Activated CD4-positive, alpha-beta T cell treated with anti-CD3 and anti-CD28 coated beads, Interleukin-2, amount 10 ng/mL, durations not matched to agents 7 days and 5 days (primary cell): ENCODE measurements around the gene VPS37B. TPM values are rescaled to one million over a fixed set of nuclear protein-coding genes. Genes with fewer than 3 reads are reported as not detected.
A peak's percentile ranks its signal among the peaks of the same experiment; 100 is the strongest.
"Not testable (repeated sequence)": the region's sequence is repeated elsewhere in the genome, so short reads cannot be mapped to it uniquely, and the experiment has no call there.

Source experiments
- CTCF ChIA-PET: fragments of 350-600 bp; sonication (Branson Sonifier 250); formaldehyde crosslinking; loops from one replicate; lab custom pipeline; 2021; ENCODE audit warnings: antibody characterized with exemption; lab: Charles Lee
- POLR2A ChIA-PET: fragments of 350-600 bp; sonication (Branson Sonifier 250); formaldehyde crosslinking; loops from one replicate; lab custom pipeline; 2021; ENCODE audit warnings: antibody characterized with exemption; lab: Charles Lee
- DNase-seq: peaks from one replicate; pipeline ENCODE4 v3.0.0-alpha.2; 2020
- H3K27ac Mint-ChIP-seq: one replicate; pipeline ENCODE4 v1.8.0; 2021; ENCODE audit warnings: mild to moderate bottlenecking, moderate library complexity, mixed read lengths
- H3K27me3 Mint-ChIP-seq: one replicate; pipeline ENCODE4 v1.8.0; 2021; ENCODE audit warnings: mixed read lengths
- H3K36me3 Mint-ChIP-seq: one replicate; pipeline ENCODE4 v1.8.0; 2021; ENCODE audit warnings: low read depth, mixed read lengths
- H3K4me1 Mint-ChIP-seq: one replicate; pipeline ENCODE4 v1.8.0; 2021; ENCODE audit warnings: mixed read lengths
- H3K4me3 Mint-ChIP-seq: one replicate; pipeline ENCODE4 v1.8.0; 2021; ENCODE audit warnings: mild to moderate bottlenecking, moderate library complexity, mixed read lengths
- H3K9me3 Mint-ChIP-seq: one replicate; pipeline ENCODE4 v1.8.0; 2021; ENCODE audit warnings: mixed read lengths
- total RNA-seq, 2 experiments: library from RNA; stranded (reverse); gene quantifications; one replicate each; pipeline ENCODE4 v1.2.3, GENCODE V29; 2021

The VPS37B gene
- total RNA-seq, 2 experiments from 2014 or later, result 23.0 to 23.7 TPM

DNA sequence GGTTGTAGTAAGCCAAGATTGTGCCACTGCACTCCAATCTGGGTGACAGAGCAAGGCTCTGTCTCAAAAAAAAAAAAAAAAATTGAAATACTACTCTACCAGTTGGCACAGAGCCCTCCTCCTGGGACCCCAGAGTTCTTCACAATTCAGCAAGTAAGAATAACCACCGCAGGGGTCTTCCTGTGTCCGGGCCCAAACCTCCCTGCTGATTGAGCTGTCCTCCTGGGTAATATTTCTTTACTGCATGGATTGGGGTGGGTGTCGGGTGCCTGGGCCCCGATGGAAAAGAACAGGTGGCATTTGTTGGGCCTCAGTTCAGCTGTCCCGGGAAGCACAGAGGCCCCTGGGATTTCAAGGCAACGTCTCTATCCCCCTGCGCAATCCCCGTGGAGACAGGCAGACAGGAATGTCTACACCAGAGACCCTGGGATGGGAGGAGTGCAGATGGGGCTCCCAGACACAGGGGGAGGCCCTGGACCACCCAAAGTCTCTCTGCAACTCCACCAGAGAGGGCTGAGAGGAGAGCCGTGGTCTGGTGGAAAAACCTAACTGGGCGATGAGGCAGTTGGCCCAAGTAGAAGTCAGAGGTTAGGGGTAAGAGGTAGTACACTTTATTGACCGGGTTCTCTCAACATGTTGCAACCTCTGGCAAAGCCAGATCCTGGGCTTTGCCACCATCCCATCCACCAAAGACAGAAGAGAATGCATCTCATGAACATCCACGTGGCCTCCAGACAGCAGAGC is 32.7 kb upstream of the VPS37B start:
- Mint-ChIP-seq H3K27ac (peak overlapping the region; percentile 62), H3K36me3 (no peaks in the 10 kb centered on the region), H3K4me3 (no peak overlapping the region), H3K4me1 (peaks cover 9% of the 10 kb centered on the region), H3K9me3 (no peaks in the 10 kb centered on the region), H3K27me3 (no peaks in the 10 kb centered on the region)
- ChIA-PET CTCF (no interaction called here), POLR2A (no interaction called here)
- no peak for DNase-seq

DNA sequence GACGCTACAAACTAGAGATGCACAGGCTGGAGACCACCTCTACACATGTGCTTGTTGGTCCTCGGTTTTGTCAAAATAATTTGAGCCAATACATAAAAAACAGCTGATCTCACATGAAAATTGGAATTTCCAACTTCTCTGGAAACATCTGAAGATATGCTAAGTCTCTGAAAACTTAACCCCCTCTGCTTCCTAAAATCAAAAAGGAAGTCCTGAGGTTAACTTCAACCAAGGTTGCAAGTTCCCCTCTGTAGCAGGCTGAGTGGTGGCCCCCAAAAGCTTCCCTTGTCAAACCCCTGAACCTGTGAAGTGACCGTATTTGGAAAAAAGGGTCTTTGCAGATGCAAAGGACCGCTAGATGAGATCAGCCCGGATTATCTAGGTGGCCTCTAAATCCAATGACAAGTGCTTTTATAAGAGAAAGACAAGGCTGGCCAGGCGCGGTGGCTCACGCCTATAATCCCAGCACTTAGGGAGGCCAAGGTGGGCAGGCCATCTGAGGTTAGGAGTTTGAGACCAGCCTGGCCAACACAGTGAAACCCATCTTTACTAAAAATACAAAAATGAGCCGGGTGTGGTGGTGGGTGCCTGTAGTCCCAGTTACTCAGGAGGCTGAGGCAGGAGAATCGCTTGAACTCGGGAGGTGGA is 32.0 kb upstream of the VPS37B start:
- Mint-ChIP-seq H3K9me3 (no peaks in the 10 kb centered on the region), H3K36me3 (no peaks in the 10 kb centered on the region), H3K27ac (no peak overlapping the region), H3K4me3 (no peak overlapping the region), H3K27me3 (no peaks in the 10 kb centered on the region), H3K4me1 (peaks cover 9% of the 10 kb centered on the region)
- DNase-seq, result no peak
- ChIA-PET CTCF (no interaction called here), POLR2A (no interaction called here)

DNA sequence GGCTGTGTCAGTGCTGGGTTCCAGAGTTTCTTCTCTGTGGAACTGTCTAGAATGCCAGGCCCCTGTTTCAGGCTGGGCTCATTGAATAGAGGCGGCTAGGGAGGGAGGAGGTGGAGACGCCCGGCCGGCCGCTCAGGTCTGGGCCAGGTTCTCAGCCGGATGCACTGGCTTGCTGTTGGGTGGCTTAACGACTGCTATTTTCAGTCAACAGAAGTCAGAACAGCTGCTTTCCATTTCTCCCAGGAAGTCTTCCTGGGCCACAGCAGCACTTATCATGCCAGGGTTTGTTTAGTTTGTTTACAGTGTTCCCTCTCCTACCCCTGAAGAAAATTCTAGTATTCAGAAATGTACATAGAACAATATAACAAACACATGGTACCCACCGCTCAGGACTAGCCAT is 26.0 kb upstream of the VPS37B start:
- CTCF ChIA-PET, result interaction anchor here (0.7 to 1.4 kb wide), 4 partner anchors 10 to 138 kb away, joined by 3 read pairs; partner anchors contain the start of gene VPS37B
- DNase-seq, result no peak
- H3K4me1 Mint-ChIP-seq, result peaks cover 8% of the 10 kb centered on the region
- H3K36me3 Mint-ChIP-seq, result no peaks in the 10 kb centered on the region
- POLR2A ChIA-PET, result no interaction called here
- no peak overlapping the region for H3K4me3 Mint-ChIP-seq
- no peaks in the 10 kb centered on the region for H3K9me3 Mint-ChIP-seq
- no peak overlapping the region for H3K27ac Mint-ChIP-seq
- H3K27me3 Mint-ChIP-seq, result no peaks in the 10 kb centered on the region

DNA sequence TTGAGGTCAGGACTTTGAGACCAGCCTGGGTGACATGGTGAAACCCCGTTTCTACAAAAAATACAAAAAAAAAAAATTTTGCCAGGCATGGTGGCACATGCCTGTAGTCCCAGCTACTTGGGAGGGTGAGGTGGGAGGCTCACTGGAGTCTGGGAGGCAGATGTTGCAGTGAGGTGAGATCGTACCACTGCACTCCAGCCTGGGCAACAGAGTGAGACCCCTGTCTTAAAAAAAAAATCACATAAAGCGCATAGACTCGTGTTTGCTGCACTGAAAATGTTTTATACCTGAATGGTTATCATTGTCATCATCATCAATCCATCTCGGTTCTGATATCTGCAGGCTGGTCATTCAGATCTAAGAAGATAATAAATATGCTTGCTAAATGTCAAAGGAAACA is 24.8 kb upstream of the VPS37B start:
- H3K4me3 Mint-ChIP-seq, result no peak overlapping the region
- no peak for DNase-seq
- ChIA-PET CTCF (interaction anchor here (0.7 kb wide), 1 partner anchor 94 kb away, joined by 4 read pairs; no protein-coding TSS in a partner anchor), POLR2A (no interaction called here)
- no peak overlapping the region for H3K27ac Mint-ChIP-seq
- no peaks in the 10 kb centered on the region for H3K36me3 Mint-ChIP-seq
- peaks cover 8% of the 10 kb centered on the region for H3K4me1 Mint-ChIP-seq
- H3K9me3 Mint-ChIP-seq, result no peaks in the 10 kb centered on the region
- H3K27me3 Mint-ChIP-seq, result no peaks in the 10 kb centered on the region

DNA sequence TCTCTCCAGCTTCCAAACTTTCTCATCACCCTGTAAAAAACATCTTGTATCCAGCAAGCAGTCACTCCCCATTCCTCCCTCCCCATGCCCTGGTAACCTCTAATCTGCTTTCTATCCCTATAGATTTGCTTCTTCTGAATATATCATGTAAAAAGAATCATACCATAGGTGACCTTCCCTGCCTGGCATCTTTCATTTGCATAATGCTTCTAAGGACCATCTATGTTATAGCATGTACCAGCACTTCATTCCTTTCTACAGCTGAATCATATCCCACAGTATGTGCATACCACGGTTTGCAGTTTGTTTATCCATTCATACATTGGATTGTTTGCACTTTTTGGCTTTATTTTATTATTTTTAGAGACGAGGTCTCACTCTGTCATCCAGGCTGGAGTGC is 22.9 kb upstream of the VPS37B start:
- ChIA-PET POLR2A (no interaction called here), CTCF (no interaction called here)

DNA sequence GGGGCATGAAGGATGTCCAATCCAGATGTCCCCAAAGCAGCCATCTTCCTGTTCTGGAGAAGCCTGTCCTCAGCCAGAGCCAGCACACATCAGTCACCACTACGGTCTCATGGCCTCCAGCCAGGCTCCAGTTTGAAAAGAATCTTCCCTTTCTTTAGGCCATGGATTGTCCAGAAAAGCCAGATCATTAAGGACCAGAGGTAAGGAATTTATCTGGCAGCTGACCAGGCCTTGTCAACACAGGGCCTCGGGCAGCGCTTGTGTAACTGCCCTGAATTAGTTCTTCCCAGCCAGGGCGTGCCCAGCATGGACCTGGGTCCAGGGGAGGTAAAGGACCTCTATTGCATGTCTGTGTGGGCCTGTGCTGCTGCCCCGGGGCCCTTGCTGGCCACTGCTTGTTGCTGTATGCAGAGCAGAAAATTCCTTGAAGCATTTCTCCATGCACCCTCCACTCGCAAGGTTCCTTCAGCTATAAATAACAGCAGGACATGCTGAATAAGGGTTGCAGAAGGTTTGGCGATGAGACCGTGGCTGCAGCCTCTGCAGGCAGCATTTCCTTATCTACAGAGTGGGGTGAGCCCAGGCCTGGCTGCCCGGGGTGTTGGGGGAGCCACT is 21.7 kb upstream of the VPS37B start:
- DNase-seq, result no peak
- H3K9me3 Mint-ChIP-seq, result no peaks in the 10 kb centered on the region
- no peak overlapping the region for H3K27ac Mint-ChIP-seq
- peaks cover 9% of the 10 kb centered on the region for H3K4me1 Mint-ChIP-seq
- ChIA-PET CTCF (interaction anchor here (0.5 kb wide), 1 partner anchor 28 kb away, joined by 3 read pairs; no protein-coding TSS in a partner anchor), POLR2A (no interaction called here)
- H3K27me3 Mint-ChIP-seq, result no peaks in the 10 kb centered on the region
- no peak overlapping the region for H3K4me3 Mint-ChIP-seq
- H3K36me3 Mint-ChIP-seq, result no peaks in the 10 kb centered on the region

More for the DNA sequence above, 22.9 kb upstream of the VPS37B start:
- DNase-seq, result no peak
- Mint-ChIP-seq H3K9me3 (no peaks in the 10 kb centered on the region), H3K27ac (no peak overlapping the region), H3K4me1 (peaks cover 8% of the 10 kb centered on the region), H3K36me3 (no peaks in the 10 kb centered on the region), H3K4me3 (no peak overlapping the region), H3K27me3 (no peaks in the 10 kb centered on the region)

DNA sequence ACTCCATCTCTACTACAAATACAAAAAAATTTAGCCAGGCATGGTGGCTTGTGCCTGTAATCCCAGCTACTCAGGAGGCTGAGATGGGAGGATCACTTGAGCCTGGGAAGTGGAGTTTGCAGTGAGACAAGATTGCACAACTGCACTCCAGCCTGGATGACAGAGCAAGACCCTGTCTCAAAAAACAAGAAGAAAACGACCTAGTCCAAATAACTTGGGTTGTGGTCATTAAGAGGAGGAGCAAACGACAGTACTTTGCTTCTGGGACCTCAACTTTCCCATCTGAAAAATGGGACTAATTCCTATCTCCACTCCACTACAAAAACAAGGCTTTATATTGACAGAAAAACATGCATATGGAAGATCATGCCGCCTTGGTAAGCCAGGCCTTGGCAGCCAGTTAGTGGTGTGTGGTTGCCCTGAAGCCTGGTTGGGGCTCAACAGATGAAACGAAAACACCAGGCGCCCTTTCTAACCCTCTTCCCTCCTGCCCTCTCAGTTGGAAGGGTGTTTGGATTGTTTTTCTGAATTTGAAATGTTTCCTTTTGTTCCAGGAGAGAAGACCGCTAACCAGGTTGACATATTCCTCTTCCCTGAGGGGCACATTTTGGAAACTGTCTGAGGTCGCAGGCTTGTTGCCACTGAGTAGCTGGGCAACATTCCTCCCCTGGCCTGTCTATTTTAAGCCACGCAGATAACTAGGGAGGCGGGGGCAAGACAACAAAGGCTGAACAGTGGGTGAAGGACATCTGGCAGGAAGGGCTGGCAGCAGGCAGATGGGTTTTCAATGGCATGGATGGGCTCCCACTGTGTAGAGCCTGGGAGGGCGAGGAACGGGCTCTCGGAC is 13.7 kb upstream of the VPS37B start:
- H3K4me1 Mint-ChIP-seq, result peaks cover 1% of the 10 kb centered on the region
- no peak overlapping the region for H3K4me3 Mint-ChIP-seq
- H3K9me3 Mint-ChIP-seq, result no peaks in the 10 kb centered on the region
- peaks cover 7% of the 10 kb centered on the region for H3K27me3 Mint-ChIP-seq
- no peak overlapping the region for H3K27ac Mint-ChIP-seq
- peaks cover 2% of the 10 kb centered on the region for H3K36me3 Mint-ChIP-seq
- no peak for DNase-seq
- POLR2A ChIA-PET, result no interaction called here
- CTCF ChIA-PET, result interaction anchor here (0.9 to 1.1 kb wide), 2 partner anchors 11 to 40 kb away, joined by 3 to 10 read pairs; no protein-coding TSS in a partner anchor

DNA sequence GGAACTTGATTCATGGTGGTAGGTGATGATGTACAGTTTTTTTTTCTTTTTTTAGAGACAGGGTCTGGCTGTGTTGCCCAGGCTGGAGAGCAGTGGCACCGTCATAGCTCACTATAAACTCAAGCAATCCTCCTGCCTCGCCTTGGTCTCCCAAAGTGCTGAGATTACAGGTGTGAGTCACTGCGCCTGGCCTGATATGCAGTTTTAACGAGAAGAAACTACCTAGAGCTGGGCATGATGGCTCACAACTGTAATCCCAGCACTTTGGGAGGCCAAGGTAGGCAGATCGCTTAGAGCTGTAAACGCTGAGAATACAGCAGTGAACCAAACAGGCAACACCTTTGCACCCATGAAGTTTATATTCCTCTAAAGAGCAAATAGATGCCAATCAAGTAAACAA is 13.0 kb upstream of the VPS37B start:
- Mint-ChIP-seq H3K36me3 (peaks cover 2% of the 10 kb centered on the region), H3K4me3 (no peak overlapping the region), H3K4me1 (peaks cover 2% of the 10 kb centered on the region), H3K27ac (no peak overlapping the region), H3K27me3 (peaks cover 9% of the 10 kb centered on the region), H3K9me3 (no peaks in the 10 kb centered on the region)
- ChIA-PET POLR2A (no interaction called here), CTCF (interaction anchor here (0.9 to 1.1 kb wide), 3 partner anchors 11 to 40 kb away, joined by 3 to 10 read pairs (median 3); no protein-coding TSS in a partner anchor)
- DNase-seq, result no peak

DNA sequence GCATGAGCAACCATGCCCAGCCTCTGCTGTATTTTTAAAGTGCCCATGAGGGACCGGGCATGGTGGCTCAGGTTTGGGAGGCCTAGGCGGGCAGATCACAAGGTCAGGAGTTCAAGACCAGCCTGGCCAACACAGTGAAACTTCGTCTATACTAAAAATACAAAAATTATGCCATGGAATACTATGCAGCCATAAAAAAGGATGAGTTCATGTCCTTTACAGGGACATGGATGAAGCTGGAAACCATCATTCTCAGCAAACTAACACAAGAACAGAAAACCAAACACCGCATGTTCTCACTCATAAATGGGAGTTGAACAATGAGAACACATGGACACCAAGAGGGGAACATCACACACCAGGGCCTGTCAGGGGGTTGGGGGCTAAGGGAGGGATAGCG is 9.3 kb upstream of the VPS37B start:
- H3K27ac Mint-ChIP-seq, H3K9me3 Mint-ChIP-seq, H3K4me3 Mint-ChIP-seq, POLR2A ChIA-PET, H3K36me3 Mint-ChIP-seq, DNase-seq: not testable (repeated sequence)
- H3K4me1 Mint-ChIP-seq, result peaks cover 29% of the 10 kb centered on the region
- CTCF ChIA-PET, result interaction anchor here (0.6 kb wide), 1 partner anchor 60 kb away, joined by 4 read pairs; no protein-coding TSS in a partner anchor
- peaks cover 20% of the 10 kb centered on the region for H3K27me3 Mint-ChIP-seq

DNA sequence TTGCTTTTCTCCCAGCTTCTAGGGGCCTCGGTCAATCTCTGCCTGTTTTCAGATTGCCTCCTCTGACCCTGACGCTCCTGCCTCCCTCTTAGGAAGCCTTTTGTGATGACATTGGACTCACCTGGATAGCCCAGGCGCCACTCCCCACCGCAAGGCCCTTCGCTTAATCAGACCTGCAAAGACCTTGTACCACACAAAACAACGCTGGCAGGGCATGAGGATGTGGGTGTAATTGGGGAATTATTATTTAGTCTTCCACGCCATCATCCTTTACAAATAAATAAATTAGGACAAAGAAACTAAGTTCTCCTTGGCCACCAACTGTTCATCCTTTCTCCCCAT is 7.7 kb upstream of the VPS37B start:
- ChIA-PET CTCF (interaction anchor here (0.6 to 0.7 kb wide), 2 partner anchors 22 to 68 kb away, joined by 4 to 5 read pairs; no protein-coding TSS in a partner anchor), POLR2A (no interaction called here)
- Mint-ChIP-seq H3K9me3 (no peaks in the 10 kb centered on the region), H3K27me3 (peaks cover 15% of the 10 kb centered on the region), H3K4me3 (no peak overlapping the region), H3K36me3 (peaks cover 3% of the 10 kb centered on the region), H3K4me1 (peaks cover 45% of the 10 kb centered on the region), H3K27ac (no peak overlapping the region)
- no peak for DNase-seq

DNA sequence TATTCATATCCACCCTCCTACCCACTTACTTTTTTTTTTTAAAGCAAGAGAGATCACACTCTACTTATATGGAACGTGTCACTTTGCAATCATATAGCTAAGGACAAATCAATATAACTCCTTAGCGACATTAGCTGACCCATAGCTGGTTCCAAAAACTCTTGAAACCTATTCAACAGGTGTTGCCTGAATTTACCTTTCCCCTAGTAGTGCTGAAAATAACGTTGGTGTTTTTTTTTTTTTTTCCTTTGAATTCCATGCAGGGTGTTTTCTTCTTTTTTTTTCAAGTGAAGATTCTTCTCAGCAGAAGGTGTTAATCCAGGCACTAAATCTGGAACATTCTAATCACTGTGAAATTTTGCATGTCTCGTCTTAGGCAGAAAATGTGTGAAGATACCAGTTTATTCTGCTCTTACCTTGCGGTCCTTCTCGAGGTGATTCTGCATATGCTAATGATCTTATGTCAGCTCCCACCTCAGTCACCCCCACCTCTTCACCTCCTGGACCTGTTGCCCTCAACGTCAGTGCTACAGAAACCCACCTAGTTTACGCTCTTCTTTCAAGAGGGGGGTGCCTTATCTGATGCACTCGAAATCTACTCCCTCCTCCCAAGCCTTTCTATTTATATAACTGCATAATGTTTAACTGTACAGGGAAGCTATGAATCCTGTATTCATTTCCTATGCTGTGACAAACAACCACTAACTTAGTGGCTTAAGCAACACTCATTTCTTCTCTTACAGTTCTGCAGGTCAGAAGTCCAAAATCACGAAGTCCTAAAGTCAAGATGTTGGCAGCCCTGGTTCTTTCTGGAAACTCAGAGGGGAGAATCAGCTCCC is 7.1 kb upstream of the VPS37B start:
- DNase-seq, result no peak
- Mint-ChIP-seq H3K4me3 (no peak overlapping the region), H3K4me1 (peaks cover 51% of the 10 kb centered on the region), H3K27ac (peak overlapping the region; percentile 10), H3K36me3 (peaks cover 3% of the 10 kb centered on the region), H3K9me3 (no peaks in the 10 kb centered on the region), H3K27me3 (peaks cover 15% of the 10 kb centered on the region)
- POLR2A ChIA-PET, result no interaction called here
- CTCF ChIA-PET, result interaction anchor here (0.7 to 1.4 kb wide), 3 partner anchors 21 to 335 kb away, joined by 3 to 5 read pairs (median 3); no protein-coding TSS in a partner anchor
